Measurements from ENCODE around the gene AK9. TPM values are rescaled to one million over a fixed set of nuclear protein-coding genes. Genes with fewer than 3 reads are reported as not detected.

AK9 gene
- total RNA-seq, 4 donors from 2014 or later: 4.1 to 10.3 (median 6.4) TPM

GRCh38 chr6:109503327-109504224 is 187.4 kb downstream of the AK9 start:
- no peak for DNase-seq (ENCODE audit: low spot score in 2 of 2)
- WGBS, 2 donors: 64 to 74% methylated on average over 10 of the region's 10 CpGs
- TF ChIP-seq POLR2A (IDR thresholded peaks at IDR 0.05) (no peak), CTCF (IDR thresholded peaks at IDR 0.05) (no peak)
- intact Hi-C loops (cut with DNase I; ENCODE audit: low total_unique reads): no loop called here
- no peak overlapping the region for H3K4me3 ChIP-seq (ENCODE audit: low read depth, poor library complexity, severe bottlenecking)

DNA sequence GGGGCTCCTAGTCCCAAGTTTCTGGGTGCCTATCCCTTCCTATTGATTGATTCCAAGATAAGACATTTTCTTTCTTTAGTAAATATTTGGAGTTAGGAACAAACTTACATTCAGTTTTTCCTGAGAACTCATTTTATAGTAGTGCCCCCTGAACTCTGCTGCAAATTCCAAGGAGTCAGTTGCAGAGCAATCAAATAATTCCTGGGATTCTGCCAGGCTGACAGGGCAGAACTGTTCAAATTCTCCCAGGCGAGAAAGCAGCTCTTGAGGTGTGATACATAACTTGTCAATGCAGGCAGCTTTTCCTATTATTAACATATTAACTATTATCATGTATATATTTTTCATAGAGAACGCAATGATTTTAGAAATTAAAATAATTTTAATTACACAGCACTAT is 192.1 kb downstream of the AK9 start:
- no peak overlapping the region for H3K4me3 ChIP-seq (ENCODE audit: low read depth, poor library complexity, severe bottlenecking)
- WGBS, 2 donors: 57 to 64% methylated on average over 2 of the region's 2 CpGs
- intact Hi-C loops (cut with DNase I; ENCODE audit: low total_unique reads): no loop called here
- TF ChIP-seq CTCF (IDR thresholded peaks at IDR 0.05) (no peak), POLR2A (IDR thresholded peaks at IDR 0.05) (no peak)
- no peak for DNase-seq (ENCODE audit: low spot score in 2 of 2)

DNA sequence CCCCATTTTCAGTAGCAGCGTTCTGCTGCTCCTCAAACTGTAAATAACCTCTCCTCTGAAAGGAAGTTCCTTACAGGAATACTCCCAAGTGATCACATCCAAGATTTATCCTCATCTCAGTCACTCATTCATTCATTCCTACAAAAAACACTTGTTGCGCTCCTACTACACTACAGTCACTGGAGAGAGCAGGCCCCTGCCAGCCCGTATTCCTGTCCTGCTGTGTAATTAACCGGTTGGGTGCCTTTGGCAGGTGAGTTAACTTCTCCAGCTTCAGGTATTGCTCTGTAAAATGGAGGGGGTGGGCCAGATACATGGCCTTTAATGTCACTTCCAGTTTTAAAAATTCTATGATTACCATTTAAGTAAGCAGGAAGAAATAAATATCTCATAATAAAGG is 192.9 kb downstream of the AK9 start:
- intact Hi-C loops (cut with DNase I; ENCODE audit: low total_unique reads): no loop called here
- WGBS, 2 donors: 80 to 92% methylated on average over 4 of the region's 4 CpGs
- TF ChIP-seq POLR2A (IDR thresholded peaks at IDR 0.05) (no peak), CTCF (IDR thresholded peaks at IDR 0.05) (no peak)
- no peak for DNase-seq (ENCODE audit: low spot score in 2 of 2)
- no peak overlapping the region for H3K4me3 ChIP-seq (ENCODE audit: low read depth, poor library complexity, severe bottlenecking)

DNA sequence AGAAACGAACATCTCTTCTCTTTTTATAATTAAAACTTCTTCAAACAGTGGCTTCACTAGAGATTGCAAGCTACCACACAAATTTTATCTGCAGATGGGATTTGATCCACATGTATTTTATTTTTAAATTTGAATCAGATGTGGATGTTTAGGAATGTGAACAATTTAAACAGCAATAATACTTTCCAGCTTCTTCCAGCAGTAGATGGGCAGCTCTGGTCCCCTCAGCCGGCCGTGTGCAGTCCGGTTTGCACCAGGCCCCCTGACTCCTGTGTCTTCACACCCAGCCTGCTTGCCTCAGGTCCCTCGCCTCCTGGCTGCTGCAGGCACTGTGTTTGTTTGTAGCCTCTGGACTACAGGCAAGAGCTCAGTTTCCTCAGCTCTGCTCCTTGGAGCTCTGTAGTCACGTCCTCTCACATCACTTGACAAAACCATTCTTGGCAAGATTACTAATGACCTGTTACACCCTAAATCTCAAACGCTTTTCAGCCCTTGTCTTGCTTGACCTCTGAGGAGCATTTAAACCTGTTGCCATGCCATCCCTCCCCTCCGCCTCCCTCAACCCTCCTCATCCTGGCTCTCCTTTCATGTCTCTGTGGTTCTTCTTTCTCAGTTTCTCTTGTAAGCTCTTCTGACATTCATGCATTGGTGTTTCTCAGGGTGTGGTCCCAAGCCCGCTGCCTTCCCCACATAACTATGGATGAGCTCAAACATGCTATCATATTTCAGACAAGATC is 194.8 kb downstream of the AK9 start:
- TF ChIP-seq CTCF (IDR thresholded peaks at IDR 0.05) (no peak), POLR2A (IDR thresholded peaks at IDR 0.05) (no peak)
- intact Hi-C loops (cut with DNase I; ENCODE audit: low total_unique reads): no loop called here
- H3K4me3 ChIP-seq (ENCODE audit: low read depth, poor library complexity, severe bottlenecking): no peak overlapping the region
- 49 to 62% methylated on average over 9 of the region's 9 CpGs for WGBS, 2 donors
- DNase-seq (ENCODE audit: low spot score in 2 of 2): no peak

DNA sequence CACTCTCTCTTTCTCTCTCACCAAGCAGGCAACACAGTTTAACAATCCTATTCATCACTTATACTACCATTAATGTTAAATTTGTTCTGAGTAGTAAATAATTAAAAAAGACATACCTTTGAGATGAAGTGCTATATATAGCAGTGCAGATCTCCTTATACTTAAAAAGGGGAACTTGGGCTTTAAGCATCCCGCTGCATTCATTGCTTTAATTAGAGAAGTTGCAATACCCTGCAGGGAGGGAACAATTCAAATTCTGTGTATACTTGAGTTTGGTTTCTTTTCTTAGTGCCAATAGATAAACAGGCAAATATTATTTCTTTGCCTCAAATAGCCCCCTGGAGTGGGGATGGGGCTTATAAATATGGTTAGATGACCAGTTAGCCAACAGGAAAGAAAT is 197.1 kb downstream of the AK9 start:
- WGBS, 2 donors: 86 to 96% methylated on average over 1 of the region's 1 CpG
- DNase-seq (ENCODE audit: low spot score in 2 of 2): no peak
- no peak overlapping the region for H3K4me3 ChIP-seq (ENCODE audit: low read depth, poor library complexity, severe bottlenecking)
- intact Hi-C loops (cut with DNase I; ENCODE audit: low total_unique reads): no loop called here
- TF ChIP-seq CTCF (IDR thresholded peaks at IDR 0.05) (no peak), POLR2A (IDR thresholded peaks at IDR 0.05) (no peak)

All from lower leg skin (tissue), 4 donors.